Skin epidermis (tissue), 12 donors: ENCODE data around the gene HOXC4.

ENCODE experiments used
- H3K27ac ChIP-seq, 21 experiments: fragments of 200-600 bp; sonication (generic) in 11 of 21; one replicate each; pipeline ENCODE4 v1.5.0; 2020; ENCODE audit warnings: mild to moderate bottlenecking in 3 of 21, inconsistent platforms in 2 of 21, moderate library complexity in 2 of 21
- H3K4me3 ChIP-seq, 7 experiments: fragments of 200-600 bp; sonication (generic) in 2 of 7; one replicate each; pipeline ENCODE4 v1.5.0; 2020; ENCODE audit warnings: inconsistent platforms in 2 of 7, mild to moderate bottlenecking in 2 of 7, moderate library complexity in 1 of 7

Gene HOXC4

GRCh38 chr12:54014377-54015017 lies 39.1 kb upstream of the HOXC4 start:
- Histone ChIP-seq H3K27ac (peak overlapping the region in 9 of 21 experiments; percentile 29 to 98 (median 61)), H3K4me3 (no peak overlapping the region)

GRCh38 chr12:54015018-54015931 lies 38.4 kb upstream of the HOXC4 start:
- Histone ChIP-seq H3K4me3 (no peak overlapping the region), H3K27ac (peak overlapping the region in 4 of 21 experiments; percentile 92 to 98 (median 98))

- H3K27ac ChIP-seq, result peak overlapping the region in 12 of 21 experiments; percentile 57 to 98 (median 92)
Observed at GRCh38 chr12:54016051-54016450, 37.6 kb upstream of the HOXC4 start.

GRCh38 chr12:54016478-54016964 lies 37.1 kb upstream of the HOXC4 start:
- H3K27ac ChIP-seq, result peak overlapping the region in 15 of 21 experiments; percentile 36 to 98 (median 91)

More at GRCh38 chr12:54016051-54016450, 37.6 kb upstream of the HOXC4 start:
- H3K4me3 ChIP-seq, result peak overlapping the region in 6 of 7 experiments; percentile 37 to 61 (median 50)

GRCh38 chr12:54017027-54017788 lies 36.4 kb upstream of the HOXC4 start:
- Histone ChIP-seq H3K27ac (peak overlapping the region in 19 of 21 experiments; percentile 36 to 98 (median 87)), H3K4me3 (peak overlapping the region; percentile 35 to 61 (median 45))

More at GRCh38 chr12:54016478-54016964, 37.1 kb upstream of the HOXC4 start:
- H3K4me3 ChIP-seq, result peak overlapping the region in 6 of 7 experiments; percentile 37 to 61 (median 50)

- Histone ChIP-seq H3K27ac (peak overlapping the region in 20 of 21 experiments; percentile 36 to 98 (median 86)), H3K4me3 (peak overlapping the region; percentile 35 to 61 (median 45))
Observed at GRCh38 chr12:54017878-54018467, 35.7 kb upstream of the HOXC4 start.

- Histone ChIP-seq H3K4me3 (peak overlapping the region; percentile 35 to 61 (median 45)), H3K27ac (peak overlapping the region in 20 of 21 experiments; percentile 36 to 98 (median 86))
Observed at GRCh38 chr12:54018468-54018984, 35.1 kb upstream of the HOXC4 start.

- Histone ChIP-seq H3K4me3 (peak overlapping the region in 5 of 7 experiments; percentile 40 to 61 (median 54)), H3K27ac (peak overlapping the region in 17 of 21 experiments; percentile 36 to 98 (median 90))
Observed at GRCh38 chr12:54019091-54019811, 34.4 kb upstream of the HOXC4 start.

GRCh38 chr12:54019924-54020590 lies 33.6 kb upstream of the HOXC4 start:
- Histone ChIP-seq H3K4me3 (peak overlapping the region in 3 of 7 experiments; percentile 45 to 61 (median 58)), H3K27ac (peak overlapping the region in 14 of 21 experiments; percentile 69 to 98 (median 92))

GRCh38 chr12:54020591-54021405 lies 32.8 kb upstream of the HOXC4 start:
- H3K27ac ChIP-seq, result peak overlapping the region in 14 of 21 experiments; percentile 5 to 98 (median 86)
- peak overlapping the region in 3 of 7 experiments; percentile 1 to 58 (median 11) for H3K4me3 ChIP-seq

GRCh38 chr12:54021432-54022013 lies 32.1 kb upstream of the HOXC4 start:
- peak overlapping the region in 3 of 7 experiments; percentile 1 to 13 (median 11) for H3K4me3 ChIP-seq

GRCh38 chr12:54022960-54023884 lies 30.4 kb upstream of the HOXC4 start:
- Histone ChIP-seq H3K27ac (peak overlapping the region in 10 of 21 experiments; percentile 25 to 98 (median 75)), H3K4me3 (no peak overlapping the region)

More at GRCh38 chr12:54021432-54022013, 32.1 kb upstream of the HOXC4 start:
- H3K27ac ChIP-seq, result peak overlapping the region in 16 of 21 experiments; percentile 5 to 98 (median 86)

GRCh38 chr12:54024127-54024526 lies 29.5 kb upstream of the HOXC4 start:
- Histone ChIP-seq H3K27ac (peak overlapping the region in 10 of 21 experiments; percentile 21 to 98 (median 75)), H3K4me3 (no peak overlapping the region)

- peak overlapping the region in 10 of 21 experiments; percentile 21 to 98 (median 78) for H3K27ac ChIP-seq
- no peak overlapping the region for H3K4me3 ChIP-seq
Observed at GRCh38 chr12:54024581-54025305, 28.9 kb upstream of the HOXC4 start.
